HEK293T (cell line): ENCODE data around the gene RFFL.

Experiments used
- FOXA1 ChIP-seq: fragments of 450-650 bp; IDR thresholded peaks from 2 replicates; pipeline ENCODE4 v1.6.1; 2016; ENCODE audit warnings: mild to moderate bottlenecking
- FOXM1 ChIP-seq: fragments of 450-650 bp; IDR thresholded peaks from 2 replicates; pipeline ENCODE4 v1.6.1; 2017; ENCODE audit warnings: mild to moderate bottlenecking, borderline replicate concordance
- NFRKB ChIP-seq: fragments of 450-650 bp; IDR thresholded peaks from 2 replicates; pipeline ENCODE4 v1.6.1; 2016; ENCODE audit warnings: mild to moderate bottlenecking, moderate library complexity
- SP1 ChIP-seq: fragments of 450-650 bp; IDR thresholded peaks from 2 replicates; pipeline ENCODE4 v1.6.1; 2017
- ZNF384 ChIP-seq: fragments of 450-650 bp; IDR thresholded peaks from 2 replicates; pipeline ENCODE4 v1.6.1; 2016
- TF ChIP-seq, protein P1 (sequence below): fragments of 450-650 bp; IDR thresholded peaks from 2 replicates; pipeline ENCODE4 v1.6.1; 2016

DNA sequence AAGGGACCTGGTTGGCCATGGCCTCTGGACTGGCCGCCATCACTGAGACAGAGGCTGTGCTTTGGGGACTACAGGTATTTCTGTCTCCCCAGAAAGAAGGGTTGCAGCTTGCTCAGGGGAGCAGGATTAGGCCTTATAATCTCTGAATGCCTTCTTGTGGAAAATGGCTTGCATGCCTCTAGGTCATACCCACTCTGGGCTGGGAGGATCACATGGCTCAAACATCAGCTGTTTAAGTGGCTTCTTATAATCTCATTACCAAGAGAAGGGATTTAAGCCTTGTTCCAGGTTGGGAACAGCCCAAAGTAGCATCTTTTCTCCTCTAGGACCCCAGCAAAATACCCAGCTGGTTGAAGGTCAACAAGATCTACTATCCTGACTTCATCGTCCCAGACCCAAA, 64.1 kb downstream of the RFFL start:
- TF ChIP-seq FOXM1 = no peak
- no peak for TF ChIP-seq ZNF384
- TF ChIP-seq FOXA1 = no peak
- TF ChIP-seq, protein P1, sequence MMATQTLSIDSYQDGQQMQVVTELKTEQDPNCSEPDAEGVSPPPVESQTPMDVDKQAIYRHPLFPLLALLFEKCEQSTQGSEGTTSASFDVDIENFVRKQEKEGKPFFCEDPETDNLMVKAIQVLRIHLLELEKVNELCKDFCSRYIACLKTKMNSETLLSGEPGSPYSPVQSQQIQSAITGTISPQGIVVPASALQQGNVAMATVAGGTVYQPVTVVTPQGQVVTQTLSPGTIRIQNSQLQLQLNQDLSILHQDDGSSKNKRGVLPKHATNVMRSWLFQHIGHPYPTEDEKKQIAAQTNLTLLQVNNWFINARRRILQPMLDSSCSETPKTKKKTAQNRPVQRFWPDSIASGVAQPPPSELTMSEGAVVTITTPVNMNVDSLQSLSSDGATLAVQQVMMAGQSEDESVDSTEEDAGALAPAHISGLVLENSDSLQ = no peak
- TF ChIP-seq SP1 = no peak
- TF ChIP-seq NFRKB = no peak
